Limb (tissue), 2 donors: ENCODE data around the gene PBXIP1.
"Not testable (repeated sequence)": the region's sequence is repeated elsewhere in the genome, so short reads cannot be mapped to it uniquely, and the experiment has no call there.

Experiments used
- DNase-seq, 2 donors: peaks; one replicate each; pipeline ENCODE4 v3.0.0-alpha.2; 2016; ENCODE audit errors: extremely low spot score in 2 of 2

The PBXIP1 gene

DNA sequence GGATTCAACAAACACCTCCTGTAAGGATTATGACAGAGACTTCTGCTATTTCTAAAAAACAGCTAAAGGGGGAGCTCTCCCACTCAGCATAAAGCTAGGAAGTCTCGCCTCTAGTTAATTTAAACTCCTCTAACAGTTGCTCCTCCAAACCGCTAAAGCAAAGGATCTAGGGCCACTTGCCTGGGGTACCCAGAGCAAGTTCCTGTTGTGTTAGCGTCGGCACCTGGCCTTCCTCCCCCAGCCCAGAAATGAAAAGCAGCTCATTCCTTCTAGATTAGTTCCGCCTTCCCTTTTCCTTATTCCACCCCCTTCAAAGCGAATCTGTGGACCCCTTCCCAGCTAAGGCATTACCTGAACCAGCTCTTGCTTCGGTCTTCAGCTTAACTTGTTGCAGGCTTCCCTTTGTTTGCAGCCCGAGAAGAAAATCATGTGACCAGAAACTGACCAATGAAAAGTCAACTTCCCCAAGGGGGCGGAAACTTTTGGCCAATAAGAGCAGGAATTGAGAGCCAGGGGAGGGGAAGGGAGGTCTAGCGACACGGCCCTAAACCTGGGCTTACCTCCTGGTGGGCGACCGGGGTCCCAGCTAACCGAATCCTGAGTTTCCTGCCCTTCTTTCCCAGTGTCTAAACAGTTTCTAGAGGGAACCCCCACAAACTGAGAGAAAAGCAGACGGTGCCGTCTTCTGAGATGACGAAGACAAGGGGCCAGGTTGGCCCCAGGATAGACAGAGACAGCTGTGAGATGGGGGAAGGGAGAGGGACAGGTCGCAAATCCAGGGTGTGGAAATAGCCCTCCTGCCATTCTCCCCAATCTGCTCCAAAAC is at the start of gene PBXIP1:
Gene PBXIP1 (minus strand): TSS at position 382 of the 826 bp plus-strand sequence. CDS start 2,378 bp downstream, outside the sequence.
- DNase-seq, result peak; percentile 88 to 94

DNA sequence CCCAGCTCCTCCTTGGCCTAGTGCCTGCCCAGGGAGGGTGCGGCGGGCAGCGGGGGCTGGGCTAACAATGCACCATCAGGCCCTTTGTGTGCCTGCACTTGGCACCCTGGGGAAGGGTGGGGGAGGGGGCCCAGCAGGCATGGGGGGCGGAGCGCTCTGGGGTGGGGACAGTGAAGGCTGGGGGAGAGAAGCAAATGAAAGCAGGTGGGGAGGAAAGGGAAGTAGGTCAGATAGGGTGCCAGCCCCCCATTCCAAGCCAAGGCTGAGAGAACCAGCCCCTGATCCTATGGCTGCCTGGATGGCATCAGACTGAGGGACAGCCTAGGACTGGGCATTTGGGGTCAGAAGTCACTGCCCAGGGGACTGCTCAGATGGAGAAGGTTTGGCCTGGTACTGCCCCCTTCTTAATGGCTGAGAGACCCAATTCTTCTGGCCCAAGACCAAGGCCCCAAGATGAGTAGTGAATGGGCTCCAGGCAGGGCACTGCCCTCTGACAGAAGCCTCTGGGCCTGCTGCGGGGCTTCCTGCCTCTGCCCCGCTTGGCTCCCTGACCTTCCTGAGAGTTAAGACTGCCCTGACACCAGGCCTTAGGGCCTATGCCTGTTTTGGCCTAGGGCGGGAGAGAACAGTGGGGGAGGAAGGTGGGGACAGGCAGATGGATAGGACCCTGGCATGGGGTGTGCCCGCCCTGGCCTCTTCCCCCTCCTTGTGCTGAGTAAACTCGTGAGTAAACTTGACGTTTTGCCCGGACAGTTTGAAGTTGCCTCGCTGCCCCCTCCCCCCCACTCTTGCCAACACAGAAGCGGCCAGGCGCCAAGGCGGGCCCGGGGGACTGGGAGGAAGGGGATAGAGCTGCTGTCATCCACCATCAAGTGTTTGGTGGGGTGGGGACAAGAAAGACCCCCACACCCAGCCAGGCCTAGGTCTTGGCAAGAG is 49.4 kb upstream of the PBXIP1 start:
- no peak for DNase-seq

GRCh38 chr1:155004352-155005075 is 48.6 kb upstream of the PBXIP1 start:
- DNase-seq, result no peak

DNA sequence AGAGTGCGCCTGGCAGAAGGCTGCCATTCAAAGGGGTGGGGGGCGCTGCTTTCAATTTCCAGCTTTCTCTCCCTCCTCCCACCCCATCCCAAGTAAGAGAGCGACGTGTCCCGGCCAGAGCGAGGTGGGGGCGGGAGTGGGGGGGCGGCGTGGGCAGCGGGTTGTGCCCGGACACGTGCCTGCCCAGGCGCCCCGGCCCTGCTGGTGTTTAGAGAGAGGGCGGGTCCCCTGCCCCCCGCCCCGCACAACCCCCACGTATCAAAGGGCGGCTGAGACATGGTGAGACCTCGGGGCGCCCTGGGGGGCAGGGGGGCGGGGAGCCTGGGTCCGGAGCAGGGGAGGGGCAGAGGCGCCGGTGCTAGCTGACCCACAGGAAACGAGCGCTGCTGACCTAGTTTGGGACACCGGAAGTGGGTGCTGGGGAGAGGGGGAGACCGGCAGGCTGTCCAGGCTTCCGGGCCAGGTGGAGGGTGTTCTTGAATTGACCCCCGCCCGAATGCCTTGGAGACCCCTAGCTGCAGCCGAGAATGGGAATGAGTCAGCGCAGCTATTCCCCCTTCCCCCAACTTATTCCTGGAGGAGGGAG is 48.0 kb upstream of the PBXIP1 start:
- no peak for DNase-seq

GRCh38 chr1:155003227-155003765 is 47.4 kb upstream of the PBXIP1 start:
- DNase-seq, result peak in 1 of 2 donors; percentile 74

DNA sequence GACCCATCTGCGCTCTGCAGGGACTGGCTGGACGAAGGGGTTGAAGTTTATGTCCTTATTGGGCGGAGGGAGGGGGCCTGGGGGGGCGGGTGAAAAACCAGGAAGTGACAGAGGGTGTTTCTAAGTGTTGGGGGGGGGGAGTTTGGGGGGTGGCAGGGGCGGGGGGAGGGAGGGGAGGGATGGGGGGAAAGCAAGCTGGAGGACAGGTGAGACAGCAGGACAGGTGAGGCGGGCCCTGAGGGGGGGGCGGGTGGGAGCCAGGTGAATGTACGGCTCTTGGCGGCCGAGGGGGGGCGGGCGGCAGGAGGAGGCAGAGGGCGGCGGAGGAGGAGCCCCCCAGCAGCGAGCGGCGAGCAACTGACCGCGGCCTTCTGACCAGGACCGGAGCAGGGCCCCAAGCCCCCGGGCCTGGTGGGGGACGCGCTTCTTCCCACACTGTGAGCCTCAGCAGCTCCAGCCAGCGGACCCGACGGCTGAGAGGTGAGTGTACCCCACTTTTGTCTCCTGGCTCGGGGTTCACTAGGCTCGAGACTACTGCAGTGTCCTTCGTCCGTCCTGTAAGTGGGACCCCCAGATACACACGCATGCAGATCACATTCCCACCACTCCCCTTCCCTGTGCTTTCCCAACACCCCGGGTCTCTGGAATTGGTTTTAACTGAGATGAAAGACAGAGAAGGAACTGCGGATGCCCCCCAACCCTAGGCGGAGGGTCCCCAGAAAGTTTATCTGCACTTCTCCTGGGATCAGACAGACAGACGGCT is 46.7 kb upstream of the PBXIP1 start, which contains the start of gene ZBTB7B:
Gene ZBTB7B (plus strand): TSS at position 339 of the 763 bp plus-strand sequence. CDS start 11,859 bp downstream, outside the sequence.
- DNase-seq, result peak in 1 of 2 donors; percentile 64

DNA sequence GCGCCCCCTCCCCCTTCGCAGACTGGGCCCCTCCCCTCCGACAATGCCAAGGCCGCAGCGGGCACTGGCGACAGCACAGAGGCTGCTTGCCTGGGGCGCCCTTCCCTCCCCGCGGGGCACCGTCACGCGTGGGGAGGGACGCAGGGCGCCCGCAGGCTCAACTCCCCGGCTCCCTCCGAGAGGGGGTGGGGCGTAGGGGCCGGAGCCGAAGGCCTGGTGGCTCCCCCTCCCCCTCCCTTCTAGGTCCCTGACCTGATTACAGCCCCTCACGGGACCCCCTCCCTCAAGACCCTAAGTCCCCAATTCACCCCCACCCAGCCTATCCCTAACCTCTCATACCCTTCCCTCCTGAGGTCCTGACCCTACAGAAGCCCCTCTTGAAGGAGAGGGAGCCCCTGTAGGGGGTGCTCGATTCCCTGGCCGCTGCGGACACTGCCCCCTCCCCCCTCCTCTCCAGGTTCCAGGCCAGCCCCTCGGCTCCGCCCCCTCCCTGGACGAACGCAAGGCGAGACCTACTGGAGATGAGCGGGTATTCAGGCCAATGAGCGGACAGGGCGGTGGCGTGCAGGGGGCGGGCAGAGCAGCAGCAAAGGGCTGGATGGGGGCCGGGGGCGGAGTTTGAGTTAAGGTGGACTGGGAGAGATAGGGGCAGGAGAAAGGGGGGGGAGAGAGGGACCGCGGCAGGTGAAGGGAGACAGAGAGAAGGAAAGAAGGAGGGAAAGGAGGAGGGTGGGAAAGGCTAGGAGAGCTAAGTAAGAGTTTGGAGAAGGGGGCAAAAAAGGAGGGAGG is 46.0 kb upstream of the PBXIP1 start:
- DNase-seq, result peak; percentile 98 to 99

GRCh38 chr1:155001425-155001674 is 45.5 kb upstream of the PBXIP1 start:
- no peak for DNase-seq

DNA sequence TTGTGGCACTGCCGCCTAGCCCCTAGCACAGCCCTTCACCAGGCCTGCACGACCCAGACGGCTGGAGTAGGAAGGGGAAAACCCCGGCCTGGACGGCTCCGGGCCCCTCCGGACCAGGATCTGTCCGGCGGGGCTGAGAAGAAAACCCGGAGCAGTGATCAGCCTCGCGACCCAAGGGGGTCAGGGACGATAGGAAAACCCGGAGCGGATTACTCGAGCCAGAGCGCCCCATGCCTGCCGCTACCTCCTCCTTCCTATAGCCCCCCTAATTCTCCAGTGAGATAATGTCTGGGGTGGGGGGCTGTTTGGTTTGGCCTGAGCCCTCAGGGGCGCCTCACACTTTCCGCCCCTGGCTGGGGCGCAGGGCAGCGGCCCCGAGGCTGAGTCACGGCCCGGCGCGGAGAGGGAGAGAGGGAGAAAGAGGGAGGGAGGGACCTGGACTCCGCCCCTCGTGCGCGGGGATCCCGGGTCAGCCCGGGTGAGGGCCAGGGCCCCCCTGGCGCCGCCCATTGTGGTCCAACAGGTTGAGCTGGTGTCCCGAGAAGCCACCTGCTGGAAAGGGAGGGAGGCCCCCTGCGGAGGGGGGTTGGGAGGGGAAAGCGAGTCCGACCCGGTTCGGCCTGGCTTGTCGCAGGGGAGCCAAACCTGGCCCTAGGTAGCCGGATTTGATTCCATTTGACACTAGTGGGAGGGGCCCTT is 45.0 kb upstream of the PBXIP1 start:
- DNase-seq, result peak; percentile 87 to 93

- DNase-seq, result peak in 1 of 2 donors; percentile 31
Measured at GRCh38 chr1:155000411-155000725, 44.5 kb upstream of the PBXIP1 start.

GRCh38 chr1:154999571-155000410 is 43.9 kb upstream of the PBXIP1 start:
- peak; percentile 39 to 73 for DNase-seq

DNA sequence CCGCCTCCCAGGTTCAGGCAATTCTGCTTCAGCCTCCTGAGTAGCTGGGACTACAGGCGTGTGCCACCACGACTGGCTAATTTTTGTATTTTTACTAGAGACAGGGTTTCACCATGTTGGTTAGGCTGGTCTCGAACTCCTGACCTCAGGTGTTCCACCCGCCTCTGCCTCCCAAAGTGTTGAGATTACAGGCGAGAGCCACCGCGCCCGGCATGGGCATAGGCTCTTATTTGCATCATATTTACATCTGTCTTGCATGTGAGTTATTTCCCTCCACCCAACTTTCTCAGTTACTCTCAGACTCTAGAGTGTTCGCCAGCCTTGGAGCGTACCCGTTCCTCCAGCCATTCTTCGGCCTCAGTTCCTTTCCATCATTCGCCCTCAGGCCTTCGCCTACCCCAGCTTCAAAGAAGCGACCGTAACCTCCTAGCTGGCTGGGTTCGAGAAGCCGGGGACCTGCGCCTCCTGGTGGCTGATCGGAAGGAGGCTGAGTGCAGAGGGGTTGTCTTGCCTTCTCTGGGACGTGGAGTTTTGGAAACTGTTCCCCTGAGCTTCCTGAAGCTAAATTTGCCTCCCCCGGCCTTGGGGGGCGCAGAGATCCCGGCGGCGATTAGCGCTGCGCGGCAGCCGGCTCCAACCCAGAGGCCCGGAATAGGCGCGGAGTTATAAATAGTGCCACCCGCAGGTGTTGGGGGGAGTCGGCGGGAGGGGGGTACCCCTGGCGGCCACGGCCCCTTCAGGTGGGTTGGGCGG is 43.1 kb upstream of the PBXIP1 start:
- DNase-seq, result peak; percentile 81 to 87

DNA sequence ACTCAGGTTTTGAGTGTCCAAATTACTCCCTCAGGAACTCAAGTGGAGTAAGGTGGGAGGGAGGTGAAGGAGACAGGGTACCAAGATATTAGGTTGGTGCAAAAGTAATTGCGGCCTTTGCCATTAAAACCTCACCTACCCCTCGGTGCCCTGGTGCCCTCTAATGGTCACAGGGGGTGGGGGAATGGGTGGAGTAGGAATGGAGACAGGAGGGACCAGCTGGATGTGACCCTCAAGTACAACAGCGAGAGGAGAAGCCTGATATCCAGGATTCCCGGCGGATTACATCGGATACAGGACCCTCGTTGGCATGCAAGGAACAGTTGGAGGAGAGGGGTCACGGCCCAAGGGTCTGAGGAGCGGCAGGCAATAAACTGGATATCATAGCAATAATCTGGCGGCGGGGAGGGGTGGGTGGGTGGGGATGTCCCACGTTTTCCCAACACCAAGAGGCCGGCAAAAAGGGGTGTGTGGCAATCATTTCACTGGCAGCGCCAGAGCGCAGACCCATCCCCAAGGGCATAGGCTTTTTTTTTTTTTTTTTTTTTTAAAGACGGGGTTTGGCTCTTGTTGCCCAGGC is 42.4 kb upstream of the PBXIP1 start:
- no peak for DNase-seq

DNA sequence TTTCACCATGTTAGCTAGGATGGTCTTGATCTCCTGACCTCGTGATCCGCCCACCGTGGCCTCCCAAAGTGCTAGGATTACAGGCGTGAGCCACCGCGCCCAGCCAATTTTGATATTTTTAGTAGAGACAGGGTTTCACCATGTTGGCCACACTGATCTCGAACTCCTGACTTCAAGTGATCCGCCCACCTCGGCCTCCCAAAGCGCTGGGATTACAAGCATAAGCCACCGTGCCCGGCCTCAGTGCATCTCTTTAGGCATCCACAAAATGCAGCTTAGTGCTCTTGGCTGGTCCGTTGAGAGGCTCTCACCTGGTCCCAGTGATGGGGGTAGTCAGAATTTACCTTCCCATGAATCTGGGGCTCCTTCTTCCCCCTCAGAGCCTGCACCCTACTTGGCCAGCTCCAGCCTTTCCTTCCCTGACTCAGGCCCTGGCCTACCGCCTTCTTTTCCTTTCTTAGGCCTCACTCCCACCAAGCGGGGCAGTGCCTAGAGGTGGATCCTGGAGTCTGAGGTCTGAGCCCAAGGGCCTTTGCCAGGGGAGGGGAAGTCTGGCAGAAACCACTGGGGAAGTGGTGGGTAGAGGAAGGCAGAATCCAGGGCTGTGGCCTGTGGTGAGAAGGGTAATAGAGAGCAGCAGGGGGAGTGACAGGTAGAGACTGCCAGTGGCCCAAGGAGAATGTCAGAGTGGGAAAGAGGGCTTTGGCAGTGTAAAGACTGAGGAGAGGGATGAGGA is 41.2 kb upstream of the PBXIP1 start:
- no peak for DNase-seq

GRCh38 chr1:154995301-154995983 is 39.5 kb upstream of the PBXIP1 start:
- not testable (repeated sequence) for DNase-seq

- DNase-seq, result no peak
Measured at GRCh38 chr1:154994591-154994990, 38.7 kb upstream of the PBXIP1 start.
